ENCODE measurements around the gene CPD. TPM values are rescaled to one million over a fixed set of nuclear protein-coding genes. Genes with fewer than 3 reads are reported as not detected.

CPD gene
- total and polyA plus RNA-seq, 8 donors, result 4.6 to 48.4 (median 32.7) TPM

GRCh38 chr17:30513346-30513745 lies 134.6 kb downstream of the CPD start:
- H3K9me3 ChIP-seq, result no peaks in the 10 kb centered on the region
- H3K4me1 ChIP-seq, result no peaks in the 10 kb centered on the region
- no peak overlapping the region for H3K27ac ChIP-seq
- DNase-seq (no peak), ATAC-seq (no peak), FAIRE-seq (no peak)
- intact Hi-C loops (cut with DNase I), result no loop called here
- no peak overlapping the region for H3K4me3 ChIP-seq
- WGBS, 2 donors, result 98 to 100% methylated on average over 1 of the region's 1 CpG
- no peak for TF ChIP-seq CTCF (IDR thresholded peaks at IDR 0.05)
- peaks cover 0 to 10% (median 0%) of the 10 kb centered on the region in 3 donors for H3K36me3 ChIP-seq
- H3K27me3 ChIP-seq, result no peaks in the 10 kb centered on the region

- no peak for TF ChIP-seq CTCF (IDR thresholded peaks at IDR 0.05)
- no peak for FAIRE-seq
- Histone ChIP-seq H3K27ac (no peak overlapping the region), H3K4me3 (no peak overlapping the region), H3K9me3 (no peaks in the 10 kb centered on the region), H3K36me3 (peaks cover 0 to 10% (median 0%) of the 10 kb centered on the region in 3 donors), H3K27me3 (no peaks in the 10 kb centered on the region), H3K4me1 (no peaks in the 10 kb centered on the region)
- intact Hi-C loops (cut with DNase I), result no loop called here
- no peak for DNase-seq
- ATAC-seq, result no peak
- WGBS, 2 donors, result 98% methylated on average over 3 of the region's 3 CpGs
Observed at GRCh38 chr17:30514895-30515596, 136.3 kb downstream of the CPD start.

- ATAC-seq, result no peak
Observed at GRCh38 chr17:30517786-30518185, 139.1 kb downstream of the CPD start.

GRCh38 chr17:30519166-30519565 lies 140.4 kb downstream of the CPD start:
- ATAC-seq, result no peak
- no peak for DNase-seq
- intact Hi-C loops (cut with DNase I), result no loop called here

More at GRCh38 chr17:30517786-30518185, 139.1 kb downstream of the CPD start:
- WGBS, 2 donors, result 97 to 100% methylated on average over 1 of the region's 1 CpG
- peaks cover 0 to 15% (median 3%) of the 10 kb centered on the region in 3 donors for H3K36me3 ChIP-seq
- intact Hi-C loops (cut with DNase I), result no loop called here
- H3K27me3 ChIP-seq, result no peaks in the 10 kb centered on the region
- H3K27ac ChIP-seq, result no peak overlapping the region
- FAIRE-seq (no peak), DNase-seq (no peak)
- TF ChIP-seq CTCF (IDR thresholded peaks at IDR 0.05), result no peak
- H3K9me3 ChIP-seq, result no peaks in the 10 kb centered on the region
- H3K4me3 ChIP-seq, result no peak overlapping the region
- no peaks in the 10 kb centered on the region for H3K4me1 ChIP-seq

More at GRCh38 chr17:30519166-30519565, 140.4 kb downstream of the CPD start:
- Histone ChIP-seq H3K4me1 (no peaks in the 10 kb centered on the region), H3K36me3 (peaks cover 0 to 16% (median 3%) of the 10 kb centered on the region in 3 donors), H3K4me3 (no peak overlapping the region), H3K9me3 (no peaks in the 10 kb centered on the region), H3K27me3 (no peaks in the 10 kb centered on the region), H3K27ac (no peak overlapping the region)
- FAIRE-seq, result no peak
- TF ChIP-seq CTCF (IDR thresholded peaks at IDR 0.05), result no peak
- 85 to 86% methylated on average over 5 of the region's 5 CpGs for WGBS, 2 donors

Other genes with a start within 250 kb of the CPD start
- gene SLC6A4, start 143.2 kb upstream of the CPD start, total RNA-seq, result under 1 TPM; 0.46 to 0.98 (median 0.87) TPM
- 1 to 10 TPM in 1 of 2 donors, under 1 TPM in 1; 0.42 to 3.1 TPM for gene SLC6A4, start 143.2 kb upstream of the CPD start, polyA plus RNA-seq
- 10 to 100 TPM; 16.3 to 24.6 (median 17.6) TPM for gene BLMH, start 87.0 kb upstream of the CPD start, total RNA-seq
- 10 to 100 TPM; 11.8 to 22.7 TPM for gene BLMH, start 87.0 kb upstream of the CPD start, polyA plus RNA-seq
- not detected for gene TMIGD1, start 44.9 kb upstream of the CPD start, total RNA-seq
- gene TMIGD1, start 44.9 kb upstream of the CPD start, polyA plus RNA-seq, result not detected
- 10 to 100 TPM; 19.7 to 30.1 (median 26.6) TPM for gene GOSR1, start 98.5 kb downstream of the CPD start, total RNA-seq
- gene GOSR1, start 98.5 kb downstream of the CPD start, polyA plus RNA-seq, result 10 to 100 TPM; 11.7 to 14.2 TPM